ENCODE results near the gene TEX2. TPM values are rescaled to one million over a fixed set of nuclear protein-coding genes. Genes with fewer than 3 reads are reported as not detected.
A peak's percentile ranks its signal among the peaks of the same experiment; 100 is the strongest.

TEX2 gene
- total and polyA plus RNA-seq, 2 of the 13 experiments (the other 11 are each of a cell fraction or from before 2014, with no cell fraction given) = 21.4 to 37.7 TPM

DNA sequence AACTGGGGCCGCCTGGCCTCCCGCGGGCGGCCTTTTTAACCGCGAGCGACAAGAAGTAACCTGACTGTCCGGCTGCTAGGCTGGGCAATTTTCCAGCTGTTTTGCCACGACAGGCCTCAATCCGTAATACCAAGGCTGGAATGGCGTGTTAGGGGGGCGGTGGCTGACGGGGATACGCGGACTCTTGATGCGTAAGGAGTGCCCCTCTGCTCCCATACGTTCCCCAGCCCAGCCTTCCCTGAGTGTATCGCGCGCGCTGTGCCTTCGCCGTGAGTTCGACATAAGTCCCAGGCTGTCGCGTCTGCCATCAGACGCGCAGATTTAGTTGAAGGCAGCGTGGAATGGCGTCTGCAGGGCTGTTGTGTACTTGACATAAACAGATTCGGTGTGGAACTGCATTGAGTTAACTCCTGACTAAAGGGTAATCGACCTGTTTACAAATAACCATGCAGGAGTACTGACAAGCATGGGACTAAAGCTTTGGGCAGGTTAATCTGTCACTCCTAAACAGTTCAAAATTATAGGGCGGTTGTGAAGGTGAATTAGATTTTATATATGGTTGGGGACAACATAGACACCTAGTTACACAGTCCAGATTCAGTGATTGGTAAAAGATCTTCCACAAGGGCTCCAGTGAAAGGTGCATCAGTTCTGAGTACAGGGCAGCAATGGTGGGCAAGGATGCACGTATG is 116.5 kb downstream of the TEX2 start (continued):
- TF ChIP-seq, protein P1, sequence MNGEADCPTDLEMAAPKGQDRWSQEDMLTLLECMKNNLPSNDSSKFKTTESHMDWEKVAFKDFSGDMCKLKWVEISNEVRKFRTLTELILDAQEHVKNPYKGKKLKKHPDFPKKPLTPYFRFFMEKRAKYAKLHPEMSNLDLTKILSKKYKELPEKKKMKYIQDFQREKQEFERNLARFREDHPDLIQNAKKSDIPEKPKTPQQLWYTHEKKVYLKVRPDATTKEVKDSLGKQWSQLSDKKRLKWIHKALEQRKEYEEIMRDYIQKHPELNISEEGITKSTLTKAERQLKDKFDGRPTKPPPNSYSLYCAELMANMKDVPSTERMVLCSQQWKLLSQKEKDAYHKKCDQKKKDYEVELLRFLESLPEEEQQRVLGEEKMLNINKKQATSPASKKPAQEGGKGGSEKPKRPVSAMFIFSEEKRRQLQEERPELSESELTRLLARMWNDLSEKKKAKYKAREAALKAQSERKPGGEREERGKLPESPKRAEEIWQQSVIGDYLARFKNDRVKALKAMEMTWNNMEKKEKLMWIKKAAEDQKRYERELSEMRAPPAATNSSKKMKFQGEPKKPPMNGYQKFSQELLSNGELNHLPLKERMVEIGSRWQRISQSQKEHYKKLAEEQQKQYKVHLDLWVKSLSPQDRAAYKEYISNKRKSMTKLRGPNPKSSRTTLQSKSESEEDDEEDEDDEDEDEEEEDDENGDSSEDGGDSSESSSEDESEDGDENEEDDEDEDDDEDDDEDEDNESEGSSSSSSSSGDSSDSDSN (CRISPR knock-in tag; IDR thresholded peaks at IDR 0.05) = peak; percentile 51; the same call in 1 of the 2 replicates
- TF ChIP-seq, protein P2, sequence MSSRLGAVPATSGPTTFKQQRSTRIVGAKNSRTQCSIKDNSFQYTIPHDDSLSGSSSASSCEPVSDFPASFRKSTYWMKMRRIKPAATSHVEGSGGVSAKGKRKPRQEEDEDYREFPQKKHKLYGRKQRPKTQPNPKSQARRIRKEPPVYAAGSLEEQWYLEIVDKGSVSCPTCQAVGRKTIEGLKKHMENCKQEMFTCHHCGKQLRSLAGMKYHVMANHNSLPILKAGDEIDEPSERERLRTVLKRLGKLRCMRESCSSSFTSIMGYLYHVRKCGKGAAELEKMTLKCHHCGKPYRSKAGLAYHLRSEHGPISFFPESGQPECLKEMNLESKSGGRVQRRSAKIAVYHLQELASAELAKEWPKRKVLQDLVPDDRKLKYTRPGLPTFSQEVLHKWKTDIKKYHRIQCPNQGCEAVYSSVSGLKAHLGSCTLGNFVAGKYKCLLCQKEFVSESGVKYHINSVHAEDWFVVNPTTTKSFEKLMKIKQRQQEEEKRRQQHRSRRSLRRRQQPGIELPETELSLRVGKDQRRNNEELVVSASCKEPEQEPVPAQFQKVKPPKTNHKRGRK (CRISPR knock-in tag; IDR thresholded peaks at IDR 0.05) = peak; percentile 56; the same call in 1 of the 2 replicates
- TF ChIP-seq NR1H2 (CRISPR knock-in tag; IDR thresholded peaks at IDR 0.05; ENCODE audit: borderline replicate concordance, low read depth) = no peak
- TF ChIP-seq ZNF143 (CRISPR knock-in tag; IDR thresholded peaks at IDR 0.05) = no peak
- TF ChIP-seq AKAP8 (CRISPR knock-in tag; IDR thresholded peaks at IDR 0.05) = 0 out of 2 replicates have a peak, but pooled peaks have one; percentile 20
- no peak; the same call in 1 of the 2 replicates for TF ChIP-seq RFXANK (CRISPR knock-in tag; IDR thresholded peaks at IDR 0.05)
- TF ChIP-seq, protein P3, sequence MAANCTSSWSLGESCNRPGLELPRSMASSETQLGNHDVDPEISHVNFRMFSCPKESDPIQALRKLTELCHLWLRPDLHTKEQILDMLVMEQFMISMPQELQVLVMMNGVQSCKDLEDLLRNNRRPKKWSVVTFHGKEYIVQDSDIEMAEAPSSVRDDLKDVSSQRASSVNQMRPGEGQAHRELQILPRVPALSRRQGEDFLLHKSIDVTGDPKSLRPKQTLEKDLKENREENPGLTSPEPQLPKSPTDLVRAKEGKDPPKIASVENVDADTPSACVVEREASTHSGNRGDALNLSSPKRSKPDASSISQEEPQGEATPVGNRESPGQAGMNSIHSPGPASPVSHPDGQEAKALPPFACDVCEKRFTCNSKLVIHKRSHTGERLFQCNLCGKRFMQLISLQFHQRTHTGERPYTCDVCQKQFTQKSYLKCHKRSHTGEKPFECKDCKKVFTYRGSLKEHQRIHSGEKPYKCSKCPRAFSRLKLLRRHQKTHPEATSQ (CRISPR knock-in tag; IDR thresholded peaks at IDR 0.05; ENCODE audit: borderline replicate concordance) = peak; percentile 53
- TF ChIP-seq SETDB1 (CRISPR knock-in tag; IDR thresholded peaks at IDR 0.05; ENCODE audit: borderline replicate concordance) = no peak
- TF ChIP-seq KAT8 (CRISPR knock-in tag; IDR thresholded peaks at IDR 0.05) = no peak
- TF ChIP-seq ZNF589 (CRISPR knock-in tag; conservative IDR thresholded peaks at IDR 0.05) = peak; percentile 80
- peak; percentile 99 for TF ChIP-seq AGO2 (optimal IDR thresholded peaks at IDR 0.05; ENCODE audit: low read depth, low read length)
- 0 out of 2 replicates have a peak, but pooled peaks have one; percentile 38 for TF ChIP-seq MBD4 (IDR thresholded peaks at IDR 0.05; ENCODE audit: borderline replicate concordance, low read length)
- TF ChIP-seq, protein P4, sequence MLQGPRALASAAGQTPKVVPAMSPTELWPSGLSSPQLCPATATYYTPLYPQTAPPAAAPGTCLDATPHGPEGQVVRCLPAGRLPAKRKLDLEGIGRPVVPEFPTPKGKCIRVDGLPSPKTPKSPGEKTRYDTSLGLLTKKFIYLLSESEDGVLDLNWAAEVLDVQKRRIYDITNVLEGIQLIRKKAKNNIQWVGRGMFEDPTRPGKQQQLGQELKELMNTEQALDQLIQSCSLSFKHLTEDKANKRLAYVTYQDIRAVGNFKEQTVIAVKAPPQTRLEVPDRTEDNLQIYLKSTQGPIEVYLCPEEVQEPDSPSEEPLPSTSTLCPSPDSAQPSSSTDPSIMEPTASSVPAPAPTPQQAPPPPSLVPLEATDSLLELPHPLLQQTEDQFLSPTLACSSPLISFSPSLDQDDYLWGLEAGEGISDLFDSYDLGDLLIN (CRISPR knock-in tag; IDR thresholded peaks at IDR 0.05; ENCODE audit: borderline replicate concordance) = no peak
- no peak for TF ChIP-seq EEA1 (CRISPR knock-in tag; IDR thresholded peaks at IDR 0.05; ENCODE audit: borderline replicate concordance)
- no peak; the same call in 1 of the 2 replicates for TF ChIP-seq ZNF224 (CRISPR knock-in tag; IDR thresholded peaks at IDR 0.05)
- TF ChIP-seq RBM39 (IDR thresholded peaks at IDR 0.05; ENCODE audit: low read depth, low read length, poor library complexity, severe bottlenecking) = peak; percentile 50
- TF ChIP-seq TRIM24 (CRISPR knock-in tag; IDR thresholded peaks at IDR 0.05) = no peak
- TF ChIP-seq, protein P5, sequence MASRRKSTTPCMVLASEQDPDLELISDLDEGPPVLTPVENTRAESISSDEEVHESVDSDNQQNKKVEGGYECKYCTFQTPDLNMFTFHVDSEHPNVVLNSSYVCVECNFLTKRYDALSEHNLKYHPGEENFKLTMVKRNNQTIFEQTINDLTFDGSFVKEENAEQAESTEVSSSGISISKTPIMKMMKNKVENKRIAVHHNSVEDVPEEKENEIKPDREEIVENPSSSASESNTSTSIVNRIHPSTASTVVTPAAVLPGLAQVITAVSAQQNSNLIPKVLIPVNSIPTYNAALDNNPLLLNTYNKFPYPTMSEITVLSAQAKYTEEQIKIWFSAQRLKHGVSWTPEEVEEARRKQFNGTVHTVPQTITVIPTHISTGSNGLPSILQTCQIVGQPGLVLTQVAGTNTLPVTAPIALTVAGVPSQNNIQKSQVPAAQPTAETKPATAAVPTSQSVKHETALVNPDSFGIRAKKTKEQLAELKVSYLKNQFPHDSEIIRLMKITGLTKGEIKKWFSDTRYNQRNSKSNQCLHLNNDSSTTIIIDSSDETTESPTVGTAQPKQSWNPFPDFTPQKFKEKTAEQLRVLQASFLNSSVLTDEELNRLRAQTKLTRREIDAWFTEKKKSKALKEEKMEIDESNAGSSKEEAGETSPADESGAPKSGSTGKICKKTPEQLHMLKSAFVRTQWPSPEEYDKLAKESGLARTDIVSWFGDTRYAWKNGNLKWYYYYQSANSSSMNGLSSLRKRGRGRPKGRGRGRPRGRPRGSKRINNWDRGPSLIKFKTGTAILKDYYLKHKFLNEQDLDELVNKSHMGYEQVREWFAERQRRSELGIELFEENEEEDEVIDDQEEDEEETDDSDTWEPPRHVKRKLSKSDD (CRISPR knock-in tag; IDR thresholded peaks at IDR 0.05; ENCODE audit: low read depth) = peak; percentile 81; the same call in 1 of the 2 replicates
- peak; percentile 45 for TF ChIP-seq ZNF496 (CRISPR knock-in tag; IDR thresholded peaks at IDR 0.05; ENCODE audit: insufficient replicate concordance)

Measured in HepG2 (cell line).